SW 1271 (cell line): ENCODE results near the gene KRT35.

Experiments
- DNase-seq, 2 experiments: peaks; one replicate each; lab custom pipeline; 2025; lab: John Stamatoyannopoulos, UW

KRT35 gene

DNA sequence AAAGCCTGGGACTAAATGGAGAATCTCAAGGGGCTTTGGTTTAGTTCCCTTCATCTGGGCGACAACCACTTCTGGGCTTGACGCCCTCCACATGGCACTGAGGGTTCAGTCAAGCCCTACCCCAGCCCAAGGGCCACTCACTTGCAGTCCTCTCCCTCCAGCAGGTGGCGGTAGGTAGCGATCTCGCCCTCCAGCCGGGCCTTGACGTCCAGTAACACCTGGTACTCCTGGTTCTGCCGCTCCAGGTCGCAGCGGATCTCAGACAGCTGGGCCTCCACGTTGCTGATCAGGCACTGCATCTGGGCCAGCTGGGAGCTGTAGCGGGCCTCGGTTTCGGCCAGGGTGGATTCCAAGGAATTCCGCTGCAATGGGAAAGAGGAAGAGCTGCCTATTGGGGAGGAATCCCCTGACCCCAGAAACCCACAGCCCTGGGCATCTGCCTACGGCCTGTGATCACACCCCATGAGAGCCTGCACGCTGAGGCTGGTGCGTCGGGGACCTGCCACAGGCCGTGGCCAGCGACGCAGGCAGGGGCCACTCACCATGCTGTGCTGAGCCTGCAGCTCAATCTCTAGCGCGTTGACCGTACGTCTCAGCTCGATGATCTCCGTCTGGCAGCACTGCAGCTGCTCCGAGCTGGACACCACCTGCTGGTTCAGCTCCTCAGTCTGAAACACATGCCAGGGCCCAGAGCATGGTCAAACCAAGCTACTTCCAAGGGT is 6.0 kb upstream of the KRT35 start:
- no peak for DNase-seq

DNA sequence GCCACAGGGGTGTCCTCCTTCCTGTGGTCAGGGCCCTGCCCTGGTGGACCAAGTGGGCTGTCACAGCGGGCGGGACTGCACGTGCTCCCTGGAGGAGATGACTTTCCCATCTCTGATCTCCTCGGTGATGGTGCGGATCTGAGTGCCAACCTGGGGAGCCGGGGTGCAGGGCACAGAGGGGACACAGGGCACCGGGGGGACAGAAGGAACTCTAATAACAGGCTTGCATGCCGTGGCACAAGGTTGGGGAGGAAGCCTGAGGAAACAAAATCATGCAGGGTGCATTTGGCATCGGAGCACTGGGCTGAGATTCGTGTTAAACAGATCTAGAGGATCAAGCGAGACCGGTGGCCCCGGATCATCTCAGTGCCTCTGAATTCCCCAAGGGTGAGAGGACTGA is 5.4 kb upstream of the KRT35 start:
- no peak for DNase-seq

DNA sequence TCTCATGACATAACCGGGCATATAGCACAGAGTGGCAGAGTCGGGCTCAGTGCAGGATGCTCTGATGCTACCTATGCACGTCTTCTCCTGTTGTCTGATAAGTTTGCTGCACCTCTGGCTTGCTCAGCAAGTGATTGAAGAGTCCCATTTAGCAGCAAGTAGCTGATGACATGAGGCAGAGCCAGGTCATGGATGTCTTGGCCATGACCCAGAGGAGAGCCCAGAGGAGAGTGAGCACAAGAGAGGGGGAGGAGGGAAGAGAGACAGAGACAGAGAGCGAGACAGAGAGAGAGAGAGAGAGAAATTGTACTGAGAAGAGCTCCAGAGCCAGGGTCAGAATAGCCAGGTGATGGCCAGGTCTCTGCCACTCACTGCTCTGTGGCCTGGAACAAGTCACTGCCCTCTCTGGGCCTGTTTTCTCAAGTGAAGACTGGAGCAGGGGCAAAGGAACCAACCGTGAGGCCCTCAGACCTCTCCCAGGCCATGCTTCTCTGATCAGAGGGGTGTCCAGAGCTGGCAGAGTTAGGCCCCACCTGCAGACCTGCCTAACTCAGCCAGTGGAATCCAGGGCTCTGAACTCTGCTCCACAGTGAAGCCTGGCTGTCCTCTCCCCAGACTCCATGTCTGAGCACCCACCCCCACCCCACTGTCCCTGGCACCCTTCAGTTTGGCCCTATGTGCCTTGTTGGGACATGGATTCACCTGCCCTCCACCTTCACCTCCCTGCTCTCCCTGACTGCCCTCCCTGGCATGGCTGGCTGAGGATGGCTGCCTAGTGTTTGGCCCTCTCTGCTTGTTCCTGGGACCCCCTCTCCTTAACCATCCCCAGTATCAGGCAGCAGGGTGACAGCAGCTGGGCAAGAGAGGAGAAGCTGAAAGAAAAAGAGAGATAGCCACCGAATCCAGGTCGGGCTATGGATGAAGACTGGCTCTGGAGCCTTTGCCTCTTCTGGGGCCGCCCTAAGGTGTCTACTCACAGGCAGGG is 4.3 kb upstream of the KRT35 start:
- no peak for DNase-seq

GRCh38 chr17:41483991-41484826 is 3.3 kb upstream of the KRT35 start:
- DNase-seq = no peak

DNA sequence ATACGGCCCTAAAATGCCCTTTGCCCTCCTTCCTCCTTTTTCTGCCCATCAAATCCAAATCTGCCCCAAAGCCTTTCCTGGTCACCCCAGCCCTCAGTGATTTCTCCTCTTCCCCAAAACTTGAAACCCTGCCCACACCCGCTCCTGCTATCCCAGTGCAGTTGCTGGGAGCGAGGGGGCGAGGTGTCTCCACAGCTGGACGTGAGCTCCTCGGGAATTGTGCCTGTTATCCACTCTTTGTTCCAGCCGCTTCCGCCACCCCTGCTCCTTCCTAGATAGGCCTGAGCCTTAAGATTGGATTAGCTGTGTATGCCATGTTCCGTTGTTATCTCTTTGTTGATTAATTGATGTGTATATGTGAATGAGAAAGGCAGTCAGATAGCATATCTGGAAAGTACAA is 2.6 kb upstream of the KRT35 start:
- no peak for DNase-seq

DNA sequence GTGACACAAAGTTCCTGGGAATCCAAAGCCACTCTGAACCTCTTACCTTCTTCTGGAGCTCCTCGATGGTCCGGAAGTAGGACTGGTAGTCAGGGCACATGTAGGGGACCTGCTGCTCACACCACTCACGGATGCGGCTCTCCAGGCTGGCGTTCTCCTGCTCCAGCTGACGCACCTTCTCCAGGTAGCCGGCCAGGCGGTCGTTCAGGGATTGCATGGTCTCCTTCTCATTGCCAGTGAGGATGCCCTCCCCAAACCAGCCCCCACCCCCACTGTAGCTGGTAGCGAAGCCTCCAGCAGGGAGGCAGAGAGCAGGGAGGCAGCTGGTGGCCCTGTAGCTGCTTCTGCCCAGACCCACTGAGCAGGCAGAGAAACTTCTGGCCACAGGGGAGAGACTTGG is 370 bp downstream of the KRT35 start:
- no peak for DNase-seq

DNA sequence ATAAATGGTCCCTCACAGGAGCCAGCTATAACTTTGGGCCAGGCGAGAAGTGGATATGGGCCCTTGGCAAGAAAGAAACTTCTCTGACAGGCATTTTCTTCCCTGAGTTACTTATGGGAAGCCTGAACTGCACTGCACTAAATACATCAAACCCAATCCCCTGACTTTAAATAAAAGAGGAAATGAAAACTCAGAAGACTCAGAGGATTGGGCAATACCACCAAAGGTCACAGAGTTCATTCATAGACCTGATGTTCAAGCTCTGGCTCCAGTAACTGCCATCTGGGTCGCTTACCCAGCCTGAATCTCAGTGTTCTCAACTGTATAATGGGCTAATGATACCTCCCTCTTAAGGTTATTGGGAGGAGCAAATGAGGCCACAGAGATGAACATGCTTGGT is 815 bp downstream of the KRT35 start:
- no peak for DNase-seq

DNA sequence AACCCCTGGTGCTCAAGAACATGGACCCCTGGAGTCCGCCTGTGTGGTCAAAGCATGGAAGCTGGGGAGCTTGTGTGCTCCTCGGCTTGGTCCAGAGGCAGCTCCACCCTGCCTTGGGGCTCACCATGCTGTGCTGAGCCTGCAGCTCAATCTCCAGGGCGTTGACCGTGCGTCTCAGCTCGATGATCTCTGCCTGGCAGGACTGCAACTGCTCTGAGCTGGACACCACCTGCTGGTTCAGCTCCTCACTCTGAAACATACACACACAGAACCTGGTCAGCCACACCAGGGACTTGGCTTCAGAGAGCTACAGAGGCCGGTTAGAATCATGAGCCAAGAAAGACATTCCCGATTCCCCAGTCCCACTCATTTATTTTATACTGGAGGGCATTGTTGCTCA is 2.7 kb downstream of the KRT35 start:
- DNase-seq = no peak

DNA sequence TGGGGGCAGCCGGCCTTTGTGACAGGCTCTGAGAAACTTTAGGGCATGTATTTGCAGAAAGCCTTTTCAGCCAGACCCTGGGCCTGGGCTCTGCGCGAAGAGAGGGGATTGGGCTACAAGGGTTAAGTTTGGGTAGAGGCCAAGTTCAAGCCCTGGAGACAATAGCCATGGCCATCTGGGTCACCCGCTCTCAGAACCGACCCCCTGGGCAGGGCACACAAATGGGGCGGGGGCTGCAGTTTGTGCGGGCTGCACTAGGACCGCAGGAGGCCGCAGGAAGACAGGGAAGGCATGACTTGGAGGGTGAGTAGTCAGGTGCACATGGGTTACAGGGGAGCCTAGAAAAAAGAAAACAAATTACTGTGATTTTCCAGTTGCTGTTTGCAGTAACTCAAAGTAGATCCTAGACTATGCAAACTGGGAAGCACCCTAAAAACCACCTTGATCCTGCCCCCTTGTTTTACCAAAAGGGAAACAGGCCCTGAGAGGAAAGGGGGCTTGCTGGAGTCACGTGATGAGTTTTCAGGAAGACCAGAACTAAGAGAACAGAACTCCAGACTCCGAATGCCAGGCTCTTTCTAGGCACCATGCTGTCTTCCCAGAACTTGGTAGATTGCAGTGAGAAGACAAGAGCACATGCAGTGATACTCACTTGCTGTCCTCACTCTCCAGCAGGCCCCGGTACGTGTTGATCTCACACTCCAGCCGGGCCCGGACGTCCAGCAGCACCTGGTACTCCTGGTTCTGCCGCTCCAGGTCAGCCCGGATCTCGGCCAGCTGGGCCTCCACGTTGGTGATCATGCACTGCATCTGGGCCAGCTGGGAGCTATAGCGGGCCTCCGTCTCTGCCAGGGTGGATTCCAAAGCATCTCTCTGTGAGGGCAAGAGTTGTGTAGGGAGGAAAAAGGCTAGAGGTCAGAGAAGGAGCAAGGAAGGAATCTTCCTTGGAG is 3.8 kb downstream of the KRT35 start:
- DNase-seq = no peak

DNA sequence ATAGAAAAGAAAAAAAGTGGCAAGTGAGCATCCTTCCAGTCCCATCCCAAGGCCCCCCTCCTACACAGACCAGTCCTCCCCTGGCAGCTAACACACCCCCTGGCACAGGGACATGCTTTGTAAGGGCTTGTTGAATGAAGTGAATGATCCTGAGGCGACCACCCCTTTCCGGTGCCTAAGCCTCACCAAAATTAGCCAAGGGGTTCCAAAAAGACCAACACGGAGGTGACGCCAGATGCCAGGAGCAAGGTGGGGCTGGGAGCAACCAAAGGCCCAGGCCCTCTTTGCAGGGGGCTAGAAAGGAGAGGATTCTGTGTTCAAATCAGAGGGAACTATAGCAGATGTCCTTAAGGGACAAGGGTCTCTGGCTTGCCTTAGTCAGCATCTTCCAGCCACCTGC is 5.5 kb downstream of the KRT35 start:
- DNase-seq = no peak

DNA sequence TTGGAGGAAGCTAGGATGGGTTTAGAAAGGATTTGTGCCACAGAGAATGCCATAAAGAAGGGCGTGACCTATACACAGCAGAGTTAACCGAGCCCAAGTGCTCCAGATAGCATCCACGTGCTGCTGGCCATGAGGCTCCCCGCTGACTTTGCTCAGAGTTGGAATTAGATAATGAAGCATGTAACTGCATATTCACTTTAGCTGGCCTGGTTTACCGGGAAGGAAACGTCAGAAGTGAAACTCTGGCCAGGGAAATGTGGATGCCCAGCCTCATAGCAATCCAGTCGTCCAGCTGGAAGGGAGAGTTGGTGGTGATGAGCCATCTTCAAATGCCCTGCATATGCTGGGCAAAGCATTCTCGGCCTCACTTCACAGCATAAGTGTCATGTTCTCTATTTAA is 6.1 kb downstream of the KRT35 start:
- no peak for DNase-seq

DNA sequence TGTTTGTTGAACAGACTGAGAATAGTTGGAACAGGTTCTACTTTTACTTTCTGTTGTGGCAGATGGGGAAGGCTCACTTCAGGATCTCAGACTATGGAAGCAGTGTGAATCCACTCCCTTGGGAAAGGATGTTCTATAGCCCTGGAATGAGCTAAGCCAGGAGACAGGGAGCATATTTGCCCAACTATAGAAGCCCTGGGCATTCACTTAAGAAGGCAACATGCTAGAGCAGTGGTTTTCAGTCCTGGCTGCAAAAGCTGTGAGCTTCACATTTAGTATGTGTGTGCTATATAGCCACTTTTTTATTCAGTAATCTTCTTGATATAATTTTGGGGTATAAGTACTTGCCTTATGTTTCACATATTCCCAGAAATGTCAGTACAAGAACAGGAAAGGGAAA is 12.6 kb downstream of the KRT35 start:
- DNase-seq = no peak

DNA sequence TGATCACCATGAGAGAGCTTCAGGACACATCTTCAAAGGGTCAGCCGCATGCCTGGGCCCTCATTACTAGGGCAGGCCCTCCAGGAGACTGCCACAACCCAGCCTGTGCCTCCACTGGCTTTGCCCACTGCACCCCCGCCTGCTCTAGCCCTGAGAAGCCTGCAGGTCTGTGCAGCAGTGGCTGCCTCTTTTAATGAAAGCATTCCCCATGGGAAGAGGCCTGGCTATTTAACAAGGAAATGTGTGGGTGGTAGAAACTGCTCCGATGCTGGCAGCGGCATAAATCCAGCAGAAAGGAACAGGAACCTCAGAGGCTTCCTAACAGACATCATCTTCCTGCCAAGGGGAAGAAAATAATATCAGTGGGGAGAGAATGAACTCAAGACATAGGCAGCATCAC is 13.4 kb downstream of the KRT35 start:
- no peak for DNase-seq

DNA sequence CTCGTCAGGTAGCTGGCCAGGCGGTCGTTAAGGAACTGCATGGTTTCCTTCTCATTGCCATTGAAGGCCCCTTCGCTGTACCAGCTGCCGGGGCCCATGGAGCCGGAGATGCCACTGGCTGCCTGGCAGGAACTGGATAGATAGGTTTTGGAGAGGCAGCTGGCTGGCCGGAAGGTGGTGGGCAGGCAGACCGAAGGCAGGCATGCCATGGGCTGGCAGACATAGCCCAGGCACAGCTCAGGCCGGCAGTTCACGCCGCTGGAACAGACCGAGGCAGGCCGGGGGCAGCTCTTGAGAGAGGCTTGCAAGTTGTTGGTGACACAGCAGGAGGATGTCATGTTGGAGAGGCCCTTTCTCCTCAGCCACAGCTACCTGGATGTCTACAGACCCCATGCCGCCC is 14.0 kb downstream of the KRT35 start, which contains the start of gene KRT32:
TSS of gene KRT32 (minus strand) at position 399 of the 400 bp plus-strand sequence. CDS start at position 338, 61 bp downstream.
- no peak for DNase-seq

DNA sequence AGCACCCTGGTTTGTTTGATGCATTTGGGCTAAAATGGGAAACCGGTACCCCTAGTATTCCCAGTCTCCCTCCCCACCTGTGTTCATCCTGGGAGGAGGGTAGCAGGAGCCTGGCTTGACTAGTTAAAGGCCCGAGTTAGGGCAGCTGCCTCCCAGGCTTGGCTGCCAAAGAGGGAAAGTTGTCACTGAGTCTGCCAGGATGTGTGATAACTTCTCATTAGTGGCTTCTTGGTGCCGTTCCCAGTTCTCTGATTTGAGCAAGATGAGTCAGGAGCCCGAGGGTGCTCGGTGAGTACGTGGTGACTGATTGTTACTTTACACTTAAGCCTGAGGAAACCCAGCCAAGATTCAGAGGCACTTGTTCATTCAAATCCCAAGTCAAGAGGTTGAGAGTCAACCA is 16.3 kb downstream of the KRT35 start:
- peak; percentile 53 to 90 for DNase-seq

GRCh38 chr17:41464173-41464572 is 16.8 kb downstream of the KRT35 start:
- DNase-seq = no peak

DNA sequence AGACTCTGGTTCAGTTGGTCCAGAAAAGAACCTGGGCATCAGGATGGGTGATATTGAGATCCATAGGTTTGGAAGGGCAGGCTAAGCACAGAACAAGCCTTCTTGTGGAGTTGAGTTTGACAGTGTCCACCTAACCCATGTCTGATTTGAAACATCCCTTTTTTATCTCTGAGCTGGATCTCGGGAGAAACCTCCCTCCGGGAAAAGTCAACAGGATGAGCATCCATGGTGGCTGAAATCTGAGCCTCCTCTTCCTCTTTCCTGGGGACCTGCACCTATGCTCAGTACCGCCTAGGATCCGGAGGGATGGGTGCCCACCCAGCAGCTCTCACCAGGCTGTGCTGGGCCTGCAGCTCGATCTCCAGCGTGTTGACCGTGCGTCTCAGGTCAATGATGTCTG is 17.2 kb downstream of the KRT35 start:
- DNase-seq = no peak

- DNase-seq = no peak
Measured at GRCh38 chr17:41462705-41463104, 18.2 kb downstream of the KRT35 start.

GRCh38 chr17:41457676-41458075 is 23.3 kb downstream of the KRT35 start:
- no peak for DNase-seq

GRCh38 chr17:41456204-41456603 is 24.7 kb downstream of the KRT35 start:
- no peak for DNase-seq

GRCh38 chr17:41455236-41455635 is 25.7 kb downstream of the KRT35 start:
- DNase-seq = no peak
